ENCODE results near the gene PTPRK. TPM values are rescaled to one million over a fixed set of nuclear protein-coding genes. Genes with fewer than 3 reads are reported as not detected.

PTPRK gene
- total RNA-seq, 1 donor = 70.2 TPM

- H3K4me3 ChIP-seq (ENCODE audit: low read depth, low read length) = no peak overlapping the region
- DNase-seq (ENCODE audit: low read depth) = no peak
- no peak for TF ChIP-seq CTCF (IDR thresholded peaks at IDR 0.05; ENCODE audit: insufficient read depth, low read length)
Measured at GRCh38 chr6:128099571-128100197, 420.7 kb downstream of the PTPRK start.

GRCh38 chr6:128098000-128098581 is 422.3 kb downstream of the PTPRK start:
- DNase-seq (ENCODE audit: low read depth) = peak; percentile 10
- TF ChIP-seq CTCF (IDR thresholded peaks at IDR 0.05; ENCODE audit: insufficient read depth, low read length) = no peak
- no peak overlapping the region for H3K4me3 ChIP-seq (ENCODE audit: low read depth, low read length)

- H3K4me3 ChIP-seq (ENCODE audit: low read depth, low read length) = no peak overlapping the region
- TF ChIP-seq CTCF (IDR thresholded peaks at IDR 0.05; ENCODE audit: insufficient read depth, low read length) = no peak
- DNase-seq (ENCODE audit: low read depth) = no peak
Measured at GRCh38 chr6:128097009-128097408, 423.4 kb downstream of the PTPRK start.

- H3K4me3 ChIP-seq (ENCODE audit: low read depth, low read length) = no peak overlapping the region
- TF ChIP-seq CTCF (IDR thresholded peaks at IDR 0.05; ENCODE audit: insufficient read depth, low read length) = no peak
- DNase-seq (ENCODE audit: low read depth) = no peak
Measured at GRCh38 chr6:128095362-128095761, 425.0 kb downstream of the PTPRK start.

- DNase-seq (ENCODE audit: low read depth) = no peak
- no peak overlapping the region for H3K4me3 ChIP-seq (ENCODE audit: low read depth, low read length)
- TF ChIP-seq CTCF (IDR thresholded peaks at IDR 0.05; ENCODE audit: insufficient read depth, low read length) = no peak
Measured at GRCh38 chr6:128079021-128079420, 441.4 kb downstream of the PTPRK start.

GRCh38 chr6:128078276-128078675 is 442.1 kb downstream of the PTPRK start:
- DNase-seq (ENCODE audit: low read depth) = no peak
- no peak for TF ChIP-seq CTCF (IDR thresholded peaks at IDR 0.05; ENCODE audit: insufficient read depth, low read length)
- H3K4me3 ChIP-seq (ENCODE audit: low read depth, low read length) = no peak overlapping the region

- H3K4me3 ChIP-seq (ENCODE audit: low read depth, low read length) = no peak overlapping the region
- TF ChIP-seq CTCF (IDR thresholded peaks at IDR 0.05; ENCODE audit: insufficient read depth, low read length) = no peak
- DNase-seq (ENCODE audit: low read depth) = no peak
Measured at GRCh38 chr6:128076843-128077242, 443.6 kb downstream of the PTPRK start.
